ENCODE measurements around the gene RBMS1.
"Not testable (repeated sequence)": the region's sequence is repeated elsewhere in the genome, so short reads cannot be mapped to it uniquely, and the experiment has no call there.

Gene RBMS1

GRCh38 chr2:160426604-160427003 lies 67.0 kb downstream of the RBMS1 start:
- Histone ChIP-seq H3K4me1 (ENCODE audit: low read length) (peaks cover 14% of the 10 kb centered on the region), H3K27me3 (ENCODE audit: low read depth, low read length) (no peaks in the 10 kb centered on the region), H3K79me2 (ENCODE audit: low read length) (no peaks in the 10 kb centered on the region), H4K20me1 (ENCODE audit: insufficient read depth, low read length) (no peaks in the 10 kb centered on the region), H3K27ac (ENCODE audit: low read length) (no peak overlapping the region), H3K9me3 (ENCODE audit: insufficient read depth, low read length) (no peaks in the 10 kb centered on the region; the same call in 1 of the 2 replicates), H3K4me3 (ENCODE audit: low read length) (no peak overlapping the region), H3K9ac (ENCODE audit: low read length) (no peak overlapping the region), H3K36me3 (replicated peaks; ENCODE audit: low read depth, low read length) (no peaks in the 10 kb centered on the region), H2AFZ (ENCODE audit: low read depth, low read length) (no peak overlapping the region), H3K4me2 (ENCODE audit: low read length) (no peak overlapping the region)
- TF ChIP-seq EZH2phosphoT487 (IDR thresholded peaks at IDR 0.05; ENCODE audit: low read depth): no peak

DNA sequence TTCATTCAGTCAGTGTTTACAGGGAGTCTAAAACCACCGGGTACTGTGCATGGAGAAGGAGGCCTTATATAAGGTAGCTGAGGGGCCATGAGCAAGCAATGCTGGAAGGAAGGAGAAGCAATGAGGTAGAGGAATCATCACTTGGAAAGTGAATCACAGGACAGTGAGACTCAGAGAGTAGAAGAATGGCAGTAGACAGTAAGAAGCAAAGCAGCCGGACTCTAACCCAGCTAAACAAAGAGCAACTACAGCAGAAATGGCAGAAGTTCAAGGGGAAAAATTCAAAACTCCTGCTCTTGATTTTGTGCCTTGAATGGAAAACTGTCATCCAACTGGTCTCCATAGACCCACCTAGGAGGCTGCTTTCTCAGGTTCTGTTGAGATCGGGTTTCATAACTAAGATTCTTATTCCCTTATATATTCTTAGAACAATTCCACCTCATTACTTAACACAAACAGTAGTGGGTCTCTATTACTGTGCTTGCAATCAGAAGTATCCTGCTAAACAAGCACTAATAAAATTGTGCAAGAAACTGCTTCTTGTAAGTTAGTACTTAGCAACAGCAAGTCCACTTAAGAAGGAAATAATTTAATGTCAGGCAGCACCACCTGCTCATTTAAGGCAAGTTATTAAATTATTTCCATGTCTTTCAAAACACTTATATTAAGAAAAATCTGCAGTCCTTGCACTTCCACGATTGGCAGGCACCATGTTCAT lies 68.0 kb downstream of the RBMS1 start:
- Histone ChIP-seq H3K4me3 (ENCODE audit: low read length) (no peak overlapping the region), H3K4me2 (ENCODE audit: low read length) (no peak overlapping the region), H3K79me2 (ENCODE audit: low read length) (no peaks in the 10 kb centered on the region), H3K27me3 (ENCODE audit: low read depth, low read length) (no peaks in the 10 kb centered on the region), H3K27ac (ENCODE audit: low read length) (no peak overlapping the region), H2AFZ (ENCODE audit: low read depth, low read length) (no peak overlapping the region), H3K9me3 (ENCODE audit: insufficient read depth, low read length) (no peaks in the 10 kb centered on the region; the same call in 1 of the 2 replicates), H3K9ac (ENCODE audit: low read length) (no peak overlapping the region), H4K20me1 (ENCODE audit: insufficient read depth, low read length) (no peaks in the 10 kb centered on the region), H3K4me1 (ENCODE audit: low read length) (peaks cover 14% of the 10 kb centered on the region), H3K36me3 (replicated peaks; ENCODE audit: low read depth, low read length) (no peaks in the 10 kb centered on the region)
- TF ChIP-seq CTCF (IDR thresholded peaks at IDR 0.05; ENCODE audit: low read depth, low read length) (no peak), EZH2phosphoT487 (IDR thresholded peaks at IDR 0.05; ENCODE audit: low read depth) (no peak)

DNA sequence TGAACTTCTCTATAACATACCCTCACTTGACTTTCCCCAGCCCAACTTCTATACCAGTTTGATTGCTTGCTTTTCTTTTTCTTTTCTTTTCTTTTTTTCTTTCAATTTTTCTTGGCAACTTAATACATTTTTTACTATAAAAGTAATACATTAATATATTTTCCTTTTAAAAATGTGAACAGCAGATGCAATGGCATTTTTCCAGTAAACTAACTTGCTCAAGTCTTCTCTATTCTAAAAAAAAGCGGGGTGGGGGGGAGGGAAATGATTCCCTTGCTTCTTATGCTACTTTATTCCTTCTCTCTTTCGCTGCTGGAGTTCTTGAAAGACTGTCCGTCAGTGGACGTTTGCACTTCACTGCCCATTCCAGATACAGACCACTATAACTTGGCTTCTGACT lies 70.5 kb downstream of the RBMS1 start:
- TF ChIP-seq CTCF (IDR thresholded peaks at IDR 0.05; ENCODE audit: low read depth, low read length): no peak
- no peak for TF ChIP-seq EZH2phosphoT487 (IDR thresholded peaks at IDR 0.05; ENCODE audit: low read depth)
- H4K20me1 ChIP-seq (ENCODE audit: insufficient read depth, low read length): no peaks in the 10 kb centered on the region
- H3K27ac ChIP-seq (ENCODE audit: low read length): no peak overlapping the region
- H3K9ac ChIP-seq (ENCODE audit: low read length): no peak overlapping the region
- peaks cover 18% of the 10 kb centered on the region for H3K27me3 ChIP-seq (ENCODE audit: low read depth, low read length)
- peaks cover 7% of the 10 kb centered on the region for H3K4me1 ChIP-seq (ENCODE audit: low read length)
- H3K9me3 ChIP-seq (ENCODE audit: insufficient read depth, low read length): no peaks in the 10 kb centered on the region
- no peak overlapping the region for H2AFZ ChIP-seq (ENCODE audit: low read depth, low read length)
- H3K36me3 ChIP-seq (replicated peaks; ENCODE audit: low read depth, low read length): no peaks in the 10 kb centered on the region
- H3K4me2 ChIP-seq (ENCODE audit: low read length): no peak overlapping the region
- H3K79me2 ChIP-seq (ENCODE audit: low read length): no peaks in the 10 kb centered on the region
- no peak overlapping the region for H3K4me3 ChIP-seq (ENCODE audit: low read length)

DNA sequence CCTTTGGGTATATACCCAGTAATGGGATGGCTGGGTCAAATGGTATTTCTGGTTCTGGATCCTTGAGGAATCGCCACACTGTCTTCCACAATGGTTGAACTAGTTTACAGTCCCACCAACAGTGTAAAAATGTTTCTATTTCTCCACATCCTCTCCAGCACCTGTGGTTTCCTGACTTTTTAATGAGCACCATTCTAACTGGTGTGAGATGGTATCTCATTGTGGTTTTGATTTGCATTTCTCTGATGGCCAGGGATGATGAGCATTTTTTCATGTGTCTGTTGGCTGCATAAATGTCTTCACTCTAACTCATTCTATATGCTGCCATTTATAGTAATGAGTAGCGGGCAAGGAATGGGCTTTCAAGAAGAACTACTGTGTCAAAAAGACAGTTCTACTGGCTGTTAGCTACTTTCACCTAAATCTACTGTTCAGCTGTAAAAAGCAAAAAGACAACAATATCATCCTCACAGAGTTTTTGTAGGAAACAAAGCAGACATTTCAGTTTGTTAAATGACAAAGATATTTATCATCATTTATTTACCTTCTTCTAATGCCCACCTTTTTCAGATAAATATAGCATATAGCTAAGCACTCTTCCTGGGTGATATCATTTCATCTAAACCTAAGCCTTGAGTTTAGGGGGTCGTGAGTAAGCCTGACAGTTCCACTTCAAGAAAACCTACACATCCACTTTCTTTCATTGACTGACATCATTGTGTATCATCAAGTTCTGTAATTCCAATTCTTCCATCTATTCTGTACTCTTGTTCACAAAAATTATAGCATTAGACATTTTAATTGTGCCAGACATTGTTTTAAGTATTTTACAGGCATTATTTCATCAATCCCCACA lies 71.7 kb downstream of the RBMS1 start:
- H4K20me1 ChIP-seq (ENCODE audit: insufficient read depth, low read length); H3K79me2 ChIP-seq (ENCODE audit: low read length); H3K4me2 ChIP-seq (ENCODE audit: low read length); H3K9me3 ChIP-seq (ENCODE audit: insufficient read depth, low read length); H3K36me3 ChIP-seq (replicated peaks; ENCODE audit: low read depth, low read length); H3K4me3 ChIP-seq (ENCODE audit: low read length); H2AFZ ChIP-seq (ENCODE audit: low read depth, low read length); H3K27ac ChIP-seq (ENCODE audit: low read length); H3K9ac ChIP-seq (ENCODE audit: low read length); H3K4me1 ChIP-seq (ENCODE audit: low read length): not testable (repeated sequence)
- H3K27me3 ChIP-seq (ENCODE audit: low read depth, low read length): peaks cover 28% of the 10 kb centered on the region

DNA sequence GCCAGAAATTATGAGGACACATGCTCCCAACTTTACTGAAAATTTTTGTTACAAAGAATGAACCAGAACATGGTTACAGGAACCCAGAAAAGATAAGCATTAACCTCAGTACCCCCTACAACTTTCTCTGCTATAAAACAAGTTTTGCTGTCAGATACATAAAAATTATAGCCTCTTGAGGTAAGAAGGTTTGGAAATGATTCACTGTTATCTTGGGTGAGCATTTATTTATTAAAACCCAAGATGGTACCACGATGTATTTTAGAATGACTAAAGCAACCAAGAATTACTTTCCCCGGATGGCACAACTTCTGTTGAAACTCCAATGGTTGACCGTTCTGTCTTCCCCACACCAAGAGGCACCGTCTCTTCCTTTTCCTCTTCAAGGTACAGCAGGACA lies 72.9 kb downstream of the RBMS1 start:
- Histone ChIP-seq H3K4me1 (ENCODE audit: low read length) (no peaks in the 10 kb centered on the region), H2AFZ (ENCODE audit: low read depth, low read length) (no peak overlapping the region), H3K27ac (ENCODE audit: low read length) (no peak overlapping the region), H3K9me3 (ENCODE audit: insufficient read depth, low read length) (no peaks in the 10 kb centered on the region), H3K4me2 (ENCODE audit: low read length) (no peak overlapping the region), H3K9ac (ENCODE audit: low read length) (no peak overlapping the region), H3K27me3 (ENCODE audit: low read depth, low read length) (peaks cover 38% of the 10 kb centered on the region), H3K79me2 (ENCODE audit: low read length) (no peaks in the 10 kb centered on the region), H3K36me3 (replicated peaks; ENCODE audit: low read depth, low read length) (no peaks in the 10 kb centered on the region), H4K20me1 (ENCODE audit: insufficient read depth, low read length) (no peaks in the 10 kb centered on the region), H3K4me3 (ENCODE audit: low read length) (no peak overlapping the region)
- TF ChIP-seq CTCF (IDR thresholded peaks at IDR 0.05; ENCODE audit: low read depth, low read length): no peak
- TF ChIP-seq EZH2phosphoT487 (IDR thresholded peaks at IDR 0.05; ENCODE audit: low read depth): no peak

Data from OCI-LY3 (cell line).